Thymus (tissue), 11 donors: ENCODE measurements around the gene CCDC88B. TPM values are rescaled to one million over a fixed set of nuclear protein-coding genes. Genes with fewer than 3 reads are reported as not detected.
A peak's percentile ranks its signal among the peaks of the same experiment; 100 is the strongest.

Experiments used
- DNase-seq, 9 donors: peaks; one replicate each; pipeline ENCODE4 v3.0.0-alpha.2; 2013; ENCODE audit warnings: low spot score in 9 of 9, low read depth in 6 of 9, missing footprints in 1 of 9
- H3K27ac ChIP-seq, 2 donors: one replicate each; pipeline ENCODE4 v1.5.1; 2013; ENCODE audit warnings: control low read depth in 1 of 2, low read depth in 1 of 2, low read length in 1 of 2, mild to moderate bottlenecking in 1 of 2, moderate library complexity in 1 of 2
- H3K27me3 ChIP-seq, 2 donors: one replicate each; pipeline ENCODE4 v1.5.1; 2013; ENCODE audit warnings: low read length in 1 of 2; ENCODE audit not compliant: control insufficient read depth in 2 of 2, insufficient read depth in 1 of 2
- H3K36me3 ChIP-seq, 2 donors: one replicate each; pipeline ENCODE4 v1.5.1; 2013; ENCODE audit warnings: low read length in 1 of 2, mild to moderate bottlenecking in 1 of 2, moderate library complexity in 1 of 2; ENCODE audit not compliant: control insufficient read depth in 2 of 2, insufficient read depth in 2 of 2
- H3K4me1 ChIP-seq, 2 donors: one replicate each; pipeline ENCODE4 v1.5.1; 2013; ENCODE audit warnings: low read length in 2 of 2; ENCODE audit not compliant: control insufficient read depth in 2 of 2, insufficient read depth in 2 of 2
- H3K4me3 ChIP-seq, 2 donors: one replicate each; pipeline ENCODE4 v1.5.1; 2013; ENCODE audit warnings: low read length in 2 of 2, control low read depth in 1 of 2, mild to moderate bottlenecking in 1 of 2
- H3K9me3 ChIP-seq, 2 donors: one replicate each; pipeline ENCODE4 v1.5.1; 2013; ENCODE audit warnings: low read length in 1 of 2, mild to moderate bottlenecking in 1 of 2; ENCODE audit not compliant: control insufficient read depth in 2 of 2, insufficient read depth in 1 of 2
- WGBS: extraction: QIAGEN DNeasy Blood & Tissue Kit; methylation state at CpG from one replicate; pipeline ENCODE4 v1.1.7; 2013; 5-methylcytosine and 5-hydroxymethylcytosine counted together
- polyA plus RNA-seq: library from polyadenylated mRNA; stranded (reverse); fragments of 200-250 nt; gene quantifications from one replicate; pipeline ENCODE4 v1.2.3, GENCODE V29; 2013
- total RNA-seq: library from RNA; stranded (reverse); fragments of 120-200 nt; gene quantifications from one replicate; pipeline ENCODE4 v1.2.4, GENCODE V29; 2013
- donor health status: healthy.

The CCDC88B gene
- total and polyA plus RNA-seq, 2 donors, result 26.9 to 480 TPM

GRCh38 chr11:64327375-64327774 lies 12.6 kb upstream of the CCDC88B start:
- WGBS, result 97% methylated on average over 2 of the region's 2 CpGs
- H3K27me3 ChIP-seq, result no peaks in the 10 kb centered on the region
- H3K36me3 ChIP-seq, result peaks cover 0 to 4% of the 10 kb centered on the region in 2 donors
- peaks cover 13 to 42% of the 10 kb centered on the region in 2 donors for H3K4me1 ChIP-seq
- H3K4me3 ChIP-seq, result no peak overlapping the region
- no peak for DNase-seq
- H3K9me3 ChIP-seq, result no peaks in the 10 kb centered on the region
- H3K27ac ChIP-seq, result no peak overlapping the region

GRCh38 chr11:64327993-64328392 lies 12.0 kb upstream of the CCDC88B start:
- no peak for DNase-seq
- 94% methylated on average over 3 of the region's 3 CpGs for WGBS
- peaks cover 10 to 37% of the 10 kb centered on the region in 2 donors for H3K4me1 ChIP-seq

GRCh38 chr11:64330888-64331287 lies 9.1 kb upstream of the CCDC88B start:
- Histone ChIP-seq H3K27me3 (no peaks in the 10 kb centered on the region), H3K36me3 (peaks cover 0 to 4% of the 10 kb centered on the region in 2 donors), H3K9me3 (no peaks in the 10 kb centered on the region), H3K27ac (no peak overlapping the region), H3K4me1 (peaks cover 0 to 28% of the 10 kb centered on the region in 2 donors), H3K4me3 (no peak overlapping the region)
- WGBS, result 93% methylated on average over 11 of the region's 11 CpGs
- no peak for DNase-seq

More at GRCh38 chr11:64327993-64328392, 12.0 kb upstream of the CCDC88B start:
- no peaks in the 10 kb centered on the region for H3K27me3 ChIP-seq
- no peaks in the 10 kb centered on the region for H3K36me3 ChIP-seq
- no peak overlapping the region for H3K4me3 ChIP-seq
- H3K9me3 ChIP-seq, result no peaks in the 10 kb centered on the region
- H3K27ac ChIP-seq, result no peak overlapping the region

- Histone ChIP-seq H3K27ac (no peak overlapping the region), H3K9me3 (no peaks in the 10 kb centered on the region), H3K4me1 (peaks cover 0 to 28% of the 10 kb centered on the region in 2 donors), H3K4me3 (no peak overlapping the region), H3K27me3 (no peaks in the 10 kb centered on the region), H3K36me3 (peaks cover 0 to 4% of the 10 kb centered on the region in 2 donors)
- DNase-seq, result peak in 4 of 9 donors; percentile 50 to 80 (median 67)
- WGBS, result 36% methylated on average over 20 of the region's 20 CpGs
These were observed 8.2 kb upstream of the CCDC88B start for GRCh38 chr11:64331569-64332371.

GRCh38 chr11:64333556-64333955 lies 6.4 kb upstream of the CCDC88B start:
- Histone ChIP-seq H3K4me1 (peaks cover 0 to 30% of the 10 kb centered on the region in 2 donors), H3K9me3 (peaks cover 0 to 4% of the 10 kb centered on the region in 2 donors), H3K27ac (no peak overlapping the region), H3K27me3 (no peaks in the 10 kb centered on the region), H3K36me3 (peaks cover 0 to 11% of the 10 kb centered on the region in 2 donors), H3K4me3 (no peak overlapping the region)
- whole genome bisulfite sequencing, result 96% methylated on average over 8 of the region's 8 CpGs
- no peak for DNase-seq

- peaks cover 0 to 11% of the 10 kb centered on the region in 2 donors for H3K36me3 ChIP-seq
- peaks cover 0 to 4% of the 10 kb centered on the region in 2 donors for H3K9me3 ChIP-seq
- no peaks in the 10 kb centered on the region for H3K27me3 ChIP-seq
- H3K4me1 ChIP-seq, result peaks cover 7 to 39% of the 10 kb centered on the region in 2 donors
- H3K27ac ChIP-seq, result no peak overlapping the region
- 89% methylated on average over 13 of the region's 13 CpGs for WGBS
- no peak for DNase-seq
- H3K4me3 ChIP-seq, result no peak overlapping the region
These were observed 5.0 kb upstream of the CCDC88B start for GRCh38 chr11:64334764-64335735.

- Histone ChIP-seq H3K27ac (no peak overlapping the region), H3K4me1 (peaks cover 19 to 47% of the 10 kb centered on the region in 2 donors), H3K9me3 (peaks cover 0 to 7% of the 10 kb centered on the region in 2 donors)
These were observed 2.3 kb upstream of the CCDC88B start for GRCh38 chr11:64337538-64338249.

GRCh38 chr11:64338716-64339115 lies 1.3 kb upstream of the CCDC88B start:
- Histone ChIP-seq H3K4me3 (no peak overlapping the region), H3K4me1 (peaks cover 24 to 54% of the 10 kb centered on the region in 2 donors)

More at GRCh38 chr11:64337538-64338249, 2.3 kb upstream of the CCDC88B start:
- H3K4me3 ChIP-seq, result no peak overlapping the region
- 96% methylated on average over 8 of the region's 8 CpGs for WGBS
- peaks cover 0 to 14% of the 10 kb centered on the region in 2 donors for H3K36me3 ChIP-seq
- no peak for DNase-seq
- H3K27me3 ChIP-seq, result no peaks in the 10 kb centered on the region

More at GRCh38 chr11:64338716-64339115, 1.3 kb upstream of the CCDC88B start:
- no peaks in the 10 kb centered on the region for H3K27me3 ChIP-seq
- no peak for DNase-seq
- H3K27ac ChIP-seq, result peak overlapping the region in 1 of 2 donors; percentile 92
- peaks cover 7 to 20% of the 10 kb centered on the region in 2 donors for H3K36me3 ChIP-seq
- peaks cover 0 to 7% of the 10 kb centered on the region in 2 donors for H3K9me3 ChIP-seq
- 96% methylated on average over 8 of the region's 8 CpGs for WGBS
